Effector memory CD4-positive, alpha-beta T cell (primary cell): ENCODE data around the gene SPRING1.

Experiments used
- DNase-seq, 3 donors: peaks; one replicate each; pipeline ENCODE4 v3.0.0-alpha.2; 2020
- H3K27ac ChIP-seq: 2 replicates; pipeline ENCODE4 v1.7.0; 2013; ENCODE audit warnings: mild to moderate bottlenecking, low read length, moderate library complexity; ENCODE audit not compliant: insufficient read depth, poor library complexity, severe bottlenecking
- H3K27me3 ChIP-seq: replicated peaks from 2 replicates; pipeline ENCODE4 v1.7.0; 2013; ENCODE audit warnings: mild to moderate bottlenecking, low read length; ENCODE audit not compliant: insufficient read depth, control insufficient read depth, poor library complexity, severe bottlenecking
- H3K36me3 ChIP-seq: 2 replicates; pipeline ENCODE4 v1.7.0; 2013; ENCODE audit warnings: mild to moderate bottlenecking, low read length, moderate library complexity; ENCODE audit not compliant: control insufficient read depth, insufficient read depth
- H3K4me1 ChIP-seq: 2 replicates; pipeline ENCODE4 v1.7.0; 2013; ENCODE audit warnings: low read length, mild to moderate bottlenecking; ENCODE audit not compliant: control insufficient read depth, insufficient read depth, poor library complexity, severe bottlenecking
- H3K4me3 ChIP-seq: 2 replicates; pipeline ENCODE4 v1.7.0; 2013; ENCODE audit warnings: low read length, low read depth, mild to moderate bottlenecking; ENCODE audit not compliant: insufficient read depth, poor library complexity, severe bottlenecking
- H3K9me3 ChIP-seq: 2 replicates; pipeline ENCODE4 v1.7.0; 2013; ENCODE audit warnings: mild to moderate bottlenecking, low read length, moderate library complexity; ENCODE audit not compliant: control insufficient read depth

SPRING1 gene

GRCh38 chr12:116689521-116689920 is 48.3 kb downstream of the SPRING1 start:
- no peaks in the 10 kb centered on the region for H3K27me3 ChIP-seq
- no peak overlapping the region for H3K27ac ChIP-seq
- H3K4me3 ChIP-seq: no peak overlapping the region
- no peaks in the 10 kb centered on the region for H3K36me3 ChIP-seq
- no peaks in the 10 kb centered on the region for H3K9me3 ChIP-seq
- no peaks in the 10 kb centered on the region for H3K4me1 ChIP-seq
- no peak for DNase-seq
